Astrocyte (in vitro differentiated cells and primary cell): ENCODE measurements around the gene HDAC6. TPM values are rescaled to one million over a fixed set of nuclear protein-coding genes. Genes with fewer than 3 reads are reported as not detected.

Experiments used
- DNase-seq: peaks from one replicate; pipeline ENCODE4 v3.0.0-alpha.2; 2010; ENCODE audit warnings: low read depth
- FAIRE-seq: peaks from 2 replicates; lab custom pipeline; 2011; peaks lifted over from hg19 to GRCh38; lab: Jason Lieb, UNC
- H2AFZ ChIP-seq: 2 replicates; pipeline ENCODE4 v1.6.0; 2012; ENCODE audit warnings: low read depth, low read length, inconsistent platforms
- H3K27ac ChIP-seq: 2 replicates; pipeline ENCODE4 v1.5.1; 2011; ENCODE audit warnings: low read depth, low read length, inconsistent platforms
- H3K27me3 ChIP-seq: 2 replicates; pipeline ENCODE4 v1.6.0; 2011; ENCODE audit warnings: low read length, inconsistent platforms; ENCODE audit not compliant: insufficient read depth
- H3K36me3 ChIP-seq: 2 replicates; pipeline ENCODE4 v1.5.1; 2011; ENCODE audit warnings: low read length, inconsistent platforms; ENCODE audit not compliant: insufficient read depth
- H3K4me1 ChIP-seq: 2 replicates; pipeline ENCODE4 v1.5.1; 2011; ENCODE audit warnings: low read length, inconsistent platforms; ENCODE audit not compliant: insufficient read depth
- H3K4me2 ChIP-seq: 2 replicates; pipeline ENCODE4 v1.6.0; 2012; ENCODE audit warnings: low read length, inconsistent platforms
- H3K4me3 ChIP-seq: 2 replicates; pipeline ENCODE4 v1.5.1; 2011; ENCODE audit warnings: low read depth, mild to moderate bottlenecking, low read length, inconsistent platforms; ENCODE audit not compliant: insufficient read depth
- H3K79me2 ChIP-seq: 2 replicates; pipeline ENCODE4 v1.6.0; 2012; ENCODE audit warnings: mild to moderate bottlenecking, low read length, inconsistent platforms; ENCODE audit not compliant: insufficient read depth
- H3K9ac ChIP-seq: 2 replicates; pipeline ENCODE4 v1.6.0; 2012; ENCODE audit warnings: mild to moderate bottlenecking, low read length, inconsistent platforms
- H3K9me3 ChIP-seq: 2 replicates; pipeline ENCODE4 v1.5.1; 2012; ENCODE audit warnings: low read depth, mild to moderate bottlenecking, low read length, inconsistent platforms; ENCODE audit not compliant: insufficient read depth
- H4K20me1 ChIP-seq: 2 replicates; pipeline ENCODE4 v1.6.0; 2012; ENCODE audit warnings: low read length, inconsistent platforms; ENCODE audit not compliant: insufficient read depth
- H3K27ac Mint-ChIP-seq: one replicate; pipeline ENCODE4 v1.8.0; 2021; ENCODE audit warnings: mild to moderate bottlenecking, mixed read lengths; ENCODE audit not compliant: unreplicated experiment
- H3K27me3 Mint-ChIP-seq: one replicate; pipeline ENCODE4 v1.8.0; 2021; ENCODE audit warnings: low read depth, mixed read lengths; ENCODE audit not compliant: unreplicated experiment
- H3K36me3 Mint-ChIP-seq: one replicate; pipeline ENCODE4 v1.8.0; 2021; ENCODE audit warnings: low read depth, mixed read lengths; ENCODE audit not compliant: unreplicated experiment
- H3K4me1 Mint-ChIP-seq: one replicate; pipeline ENCODE4 v1.8.0; 2021; ENCODE audit warnings: low read depth, mixed read lengths; ENCODE audit not compliant: unreplicated experiment
- H3K4me3 Mint-ChIP-seq: one replicate; pipeline ENCODE4 v1.8.0; 2021; ENCODE audit warnings: mild to moderate bottlenecking, moderate library complexity, mixed read lengths; ENCODE audit not compliant: unreplicated experiment
- H3K9me3 Mint-ChIP-seq: one replicate; pipeline ENCODE4 v1.8.0; 2021; ENCODE audit warnings: mild to moderate bottlenecking, mixed read lengths; ENCODE audit not compliant: unreplicated experiment
- CTCF ChIP-seq: IDR thresholded peaks from 2 replicates; pipeline ENCODE4 v1.5.1; 2011; ENCODE audit warnings: low read depth, mild to moderate bottlenecking, inconsistent platforms, low read length, moderate library complexity; ENCODE audit not compliant: insufficient read depth
- EZH2 ChIP-seq: IDR thresholded peaks from 2 replicates; pipeline ENCODE4 v1.6.1; 2012; ENCODE audit warnings: mild to moderate bottlenecking, low read length, inconsistent platforms; ENCODE audit not compliant: insufficient read depth
- total RNA-seq: library from RNA; stranded (reverse); gene quantifications from 2 replicates; pipeline ENCODE4 v1.2.1, GENCODE V29; 2021

Gene HDAC6
- total RNA-seq, 1 donor from 2014 or later, result 59.2 TPM

GRCh38 chrX:48787505-48788443 is 14.1 kb upstream of the HDAC6 start:
- Histone ChIP-seq H3K4me3 (no peak overlapping the region), H3K9me3 (no peaks in the 10 kb centered on the region), H3K27me3 (peaks cover 3% of the 10 kb centered on the region), H2AFZ (no peak overlapping the region), H3K79me2 (no peaks in the 10 kb centered on the region), H3K9ac (no peak overlapping the region), H3K4me2 (no peak overlapping the region), H3K27ac (no peak overlapping the region), H3K4me1 (no peaks in the 10 kb centered on the region), H4K20me1 (no peaks in the 10 kb centered on the region), H3K36me3 (no peaks in the 10 kb centered on the region)
- no peaks in the 10 kb centered on the region for H3K9me3 Mint-ChIP-seq
- no peak for DNase-seq
- peaks cover 25% of the 10 kb centered on the region for H3K27me3 Mint-ChIP-seq
- TF ChIP-seq EZH2 (no peak), CTCF (no peak)
- no peak overlapping the region for H3K27ac Mint-ChIP-seq
- no peak for FAIRE-seq
- no peaks in the 10 kb centered on the region for H3K4me1 Mint-ChIP-seq
- H3K4me3 Mint-ChIP-seq, result no peak overlapping the region
- no peaks in the 10 kb centered on the region for H3K36me3 Mint-ChIP-seq

- H4K20me1 ChIP-seq, result no peaks in the 10 kb centered on the region
- Mint-ChIP-seq H3K36me3 (no peaks in the 10 kb centered on the region), H3K4me1 (peaks cover 4% of the 10 kb centered on the region), H3K27ac (no peak overlapping the region), H3K4me3 (no peak overlapping the region), H3K9me3 (no peaks in the 10 kb centered on the region), H3K27me3 (peaks cover 25% of the 10 kb centered on the region)
- peaks cover 3% of the 10 kb centered on the region for H3K27me3 ChIP-seq
- no peak for FAIRE-seq
- H3K4me1 ChIP-seq, result no peaks in the 10 kb centered on the region
- H3K9me3 ChIP-seq, result no peaks in the 10 kb centered on the region
- no peaks in the 10 kb centered on the region for H3K36me3 ChIP-seq
- TF ChIP-seq EZH2, result no peak
- no peak for TF ChIP-seq CTCF
- no peak overlapping the region for H3K27ac ChIP-seq
- no peak for DNase-seq
- H3K9ac ChIP-seq, result no peak overlapping the region
- no peak overlapping the region for H3K4me3 ChIP-seq
- no peaks in the 10 kb centered on the region for H3K79me2 ChIP-seq
- no peak overlapping the region for H2AFZ ChIP-seq
- no peak overlapping the region for H3K4me2 ChIP-seq
These were observed 12.3 kb upstream of the HDAC6 start for GRCh38 chrX:48789366-48790220.
